HepG2 (cell line): ENCODE measurements around the gene CTDP1. TPM values are rescaled to one million over a fixed set of nuclear protein-coding genes. Genes with fewer than 3 reads are reported as not detected.

ENCODE experiments used
- ATAC-seq: fragments of 200-7000 bp; cut with Tn5 transposase; 3 replicates; pipeline ENCODE4 v1.9.1; 2020; ENCODE audit warnings: mild to moderate bottlenecking, moderate library complexity
- BruUV-seq: library from RNA; stranded (reverse); fragments of 400-500 nt; replicated peaks from 2 replicates; lab custom pipeline; 2021; lab: Mats Ljungman, UMichigan
- CTCF ChIA-PET: fragments of 300-600 bp; formaldehyde crosslinking; extraction: SDS; loops from one replicate; lab custom pipeline; 2021; ENCODE audit warnings: low total read pairs, inconsistent platforms, low intra/inter-chr PET ratio; lab: Yijun Ruan, JAX
- POLR2A ChIA-PET: fragments of 350-600 bp; sonication (Branson Sonifier 250); formaldehyde crosslinking; loops from one replicate; lab custom pipeline; 2020; ENCODE audit warnings: antibody characterized with exemption, inconsistent platforms; lab: Yijun Ruan, JAX
- DNase-seq: peaks from one replicate; pipeline ENCODE4 v3.0.0-alpha.2; 2015; ENCODE audit warnings: low spot score
- FAIRE-seq: peaks from 3 replicates; lab custom pipeline; 2011; peaks lifted over from hg19 to GRCh38; lab: Jason Lieb, UNC
- H2AFZ ChIP-seq: one replicate; pipeline ENCODE4 v1.6.1; 2011; ENCODE audit warnings: low read length, inconsistent platforms
- H3K27ac ChIP-seq: fragments of 300-600 bp; 3 replicates; pipeline ENCODE4 v1.8.0; 2011; ENCODE audit warnings: mixed run types, mild to moderate bottlenecking, mixed read lengths, low read length, inconsistent platforms; ENCODE audit not compliant: insufficient read depth; ENCODE audit errors: extremely low read length
- H3K27me3 ChIP-seq, 2 experiments: fragments of 200-600 bp in 1 of 2; 2 replicates in 1 of 2; 3 replicates in 1 of 2; pipeline versions ENCODE4 v1.6.0 to v1.8.0; 2011; ENCODE audit warnings: low read length in 2 of 2, mild to moderate bottlenecking in 2 of 2, moderate library complexity in 2 of 2, inconsistent platforms in 1 of 2; ENCODE audit not compliant: insufficient read depth in 2 of 2, control insufficient read depth in 1 of 2
- H3K36me3 ChIP-seq, 2 experiments: fragments of 200-600 bp in 1 of 2; replicated peaks in 1 of 2; 2 replicates in 1 of 2; 3 replicates in 1 of 2; pipeline versions ENCODE4 v1.5.1 to v1.8.0; 2011; ENCODE audit warnings: low read length in 2 of 2, inconsistent platforms in 1 of 2; ENCODE audit not compliant: insufficient read depth in 2 of 2, control insufficient read depth in 1 of 2
- H3K4me1 ChIP-seq: 2 replicates; pipeline ENCODE4 v1.5.1; 2012; ENCODE audit warnings: low read length, inconsistent platforms; ENCODE audit not compliant: insufficient read depth
- H3K4me2 ChIP-seq: 2 replicates; pipeline ENCODE4 v1.6.0; 2011; ENCODE audit warnings: low read depth, low read length, inconsistent platforms
- H3K4me3 ChIP-seq, 3 experiments: fragments of 200-600 bp in 1 of 3; sonication (generic), shearing (Covaris generic) in 1 of 3; replicated peaks in 1 of 3; 2 replicates each; pipeline ENCODE4 v1.5.1; 2011 to 2016; ENCODE audit warnings: low read length in 3 of 3, inconsistent platforms in 2 of 3, low read depth in 2 of 3, mild to moderate bottlenecking in 2 of 3, control low read depth in 1 of 3, mixed read lengths in 1 of 3; ENCODE audit not compliant: insufficient read depth in 1 of 3
- H3K79me2 ChIP-seq: one replicate; pipeline ENCODE4 v1.6.1; 2011; ENCODE audit warnings: low read length, inconsistent platforms; ENCODE audit not compliant: insufficient read depth
- H3K9ac ChIP-seq: 2 replicates; pipeline ENCODE4 v1.6.0; 2011; ENCODE audit warnings: mild to moderate bottlenecking, low read depth, low read length, inconsistent platforms; ENCODE audit not compliant: insufficient read depth
- H3K9me3 ChIP-seq: 2 replicates; pipeline ENCODE4 v1.5.1; 2012; ENCODE audit warnings: mild to moderate bottlenecking, low read length
- H4K20me1 ChIP-seq: 2 replicates; pipeline ENCODE4 v1.6.0; 2011; ENCODE audit warnings: inconsistent platforms, mild to moderate bottlenecking, low read length, moderate library complexity; ENCODE audit not compliant: insufficient read depth
- GTF3A ChIP-seq: sonication (generic); formaldehyde crosslinking; conservative IDR thresholded peaks from 2 replicates; pipeline ENCODE4 v1.4.0; 2020; ENCODE audit warnings: mild to moderate bottlenecking, missing genetic modification reagents
- MNT ChIP-seq: fragments of 450-650 bp; IDR thresholded peaks from 2 replicates; pipeline ENCODE4 v1.6.1; 2016
- PCBP2 ChIP-seq: fragments of 200-400 bp; formaldehyde crosslinking; optimal IDR thresholded peaks from 2 replicates; pipeline ENCODE3; 2018; ENCODE audit warnings: low read length, low read depth; ENCODE audit not compliant: poor library complexity, severe bottlenecking
- UBTF ChIP-seq: sonication (generic); formaldehyde crosslinking; IDR thresholded peaks from 2 replicates; pipeline ENCODE4 v1.4.0; 2020; ENCODE audit warnings: mild to moderate bottlenecking, missing genetic modification reagents
- ZC3H4 ChIP-seq: sonication (generic); formaldehyde crosslinking; IDR thresholded peaks from 2 replicates; pipeline ENCODE4 v1.4.0; 2020; ENCODE audit warnings: missing genetic modification reagents, borderline replicate concordance
- ZFYVE20 ChIP-seq: sonication (generic); formaldehyde crosslinking; IDR thresholded peaks from 2 replicates; pipeline ENCODE4 v1.8.0; 2023; ENCODE audit warnings: low read depth, mild to moderate bottlenecking, moderate library complexity, missing genetic modification reagents, borderline replicate concordance
- ZNF513 ChIP-seq: sonication (generic); formaldehyde crosslinking; conservative IDR thresholded peaks from 2 replicates; pipeline ENCODE4 v1.5.0; 2020; ENCODE audit warnings: missing genetic modification reagents
- ZNF709 ChIP-seq: sonication (generic); formaldehyde crosslinking; IDR thresholded peaks from 2 replicates; pipeline ENCODE4 v1.5.0; 2020; ENCODE audit warnings: mild to moderate bottlenecking, missing genetic modification reagents
- WGBS: methylation state at CpG from one replicate; pipeline ENCODE4 v1.1.6; 2017; ENCODE audit warnings: low lambda C conversion rate; 5-methylcytosine and 5-hydroxymethylcytosine counted together
- in situ Hi-C: cut with HindIII; loops from 2 replicates; pipeline ENCODE4 v1.10.0; 2017; ENCODE audit warnings: low pct_unique_long_range_greater_than_20kb; ENCODE audit not compliant: extremely low pct_ligation_motif_present
- intact Hi-C: fragments of 100-400 bp; cut with micrococcal nuclease; formaldehyde crosslinking; loops from one replicate; pipeline ENCODE4 v1.10.0; 2022; ENCODE audit not compliant: unreplicated experiment
- polyA plus RNA-seq, 8 experiments: library from polyadenylated mRNA; depleted of rRNA in 3 of 8; stranded (reverse) in 7 of 8; unstranded in 1 of 8; fragments of >200 nt; fragmentation: Illumina TruSeq in 4 of 8; extraction: Trizol in 4 of 8; gene quantifications; 2 replicates each; pipeline versions ENCODE4 v1.2.1 to v1.2.3, GENCODE V29; 2011 to 2016; ENCODE audit warnings: low read depth in 4 of 8, missing spikeins in 1 of 8, mixed read lengths in 1 of 8; ENCODE audit not compliant: insufficient read depth in 1 of 8
- total RNA-seq, 5 experiments: library from RNA; depleted of rRNA; stranded (reverse); fragments of >200 nt; fragmentation: Illumina TruSeq; extraction: Trizol; gene quantifications; 2 replicates each; pipeline ENCODE4 v1.2.3, GENCODE V29; 2016; ENCODE audit warnings: low read depth in 1 of 5

The CTDP1 gene
- total and polyA plus RNA-seq, 2 of the 13 experiments (the other 11 are each of a cell fraction or from before 2014, with no cell fraction given) = 6.9 to 11.0 TPM

- BruUV-seq = no TSS peak
- Histone ChIP-seq H2AFZ (no peak overlapping the region), H3K4me3 (no peak overlapping the region), H3K79me2 (no peaks in the 10 kb centered on the region), H3K4me2 (no peak overlapping the region), H3K27ac (no peak overlapping the region), H4K20me1 (no peaks in the 10 kb centered on the region), H3K36me3 (no peaks in the 10 kb centered on the region), H3K9ac (no peak overlapping the region), H3K4me1 (no peaks in the 10 kb centered on the region), H3K27me3 (peaks cover 2 to 40% of the 10 kb centered on the region in 2 experiments; a peak in 4 of 5 replicates), H3K9me3 (no peaks in the 10 kb centered on the region)
- intact Hi-C loops = loop anchor here (10.0 kb wide), 1 partner anchor 286 kb away; no protein-coding TSS in a partner anchor
- no peak for TF ChIP-seq PCBP2
- TF ChIP-seq ZC3H4 (CRISPR knock-in tag) = no peak
- TF ChIP-seq ZFYVE20 = no peak
- TF ChIP-seq UBTF (CRISPR knock-in tag) = no peak
- TF ChIP-seq MNT = no peak
- no peak for TF ChIP-seq ZNF513 (CRISPR knock-in tag)
- TF ChIP-seq GTF3A (CRISPR knock-in tag) = no peak
- TF ChIP-seq ZNF709 (CRISPR knock-in tag) = no peak
- in situ Hi-C loops = loop anchor here (5.0 kb wide), 1 partner anchor 264 kb away; no protein-coding TSS in a partner anchor
- no peak for DNase-seq
- no peak for FAIRE-seq
- POLR2A ChIA-PET = no interaction called here
- CTCF ChIA-PET = no interaction called here
- 26% methylated on average over 9 of the region's 10 CpGs for WGBS
- no peak for ATAC-seq
Measured at GRCh38 chr18:79640875-79641274, 38.7 kb upstream of the CTDP1 start.
